Panc1 (cell line): ENCODE measurements around the gene WSCD2. TPM values are rescaled to one million over a fixed set of nuclear protein-coding genes. Genes with fewer than 3 reads are reported as not detected.

ENCODE experiments used
- ATAC-seq: fragments of 200-7000 bp; cut with Tn5 transposase; 2 replicates; pipeline ENCODE4 v1.9.1; 2020; ENCODE audit warnings: mild to moderate bottlenecking, moderate library complexity
- BruUV-seq: library from RNA; stranded (reverse); fragments of 400-500 nt; replicated peaks from 2 replicates; lab custom pipeline; 2021; lab: Mats Ljungman, UMichigan
- CTCF ChIA-PET: fragments of 300-600 bp; sonication (Branson Sonifier 250); formaldehyde crosslinking; loops from one replicate; lab custom pipeline; 2022; ENCODE audit warnings: antibody characterized with exemption; lab: Charles Lee
- POLR2A ChIA-PET: fragments of 300-600 bp; sonication (Branson Sonifier 250); formaldehyde crosslinking; loops from one replicate; lab custom pipeline; 2022; ENCODE audit warnings: antibody characterized with exemption; lab: Charles Lee
- DNase-seq: peaks from one replicate; pipeline ENCODE4 v3.0.0-alpha.2; 2010; ENCODE audit warnings: low read depth, low spot score
- H3K27ac ChIP-seq: 2 replicates; pipeline ENCODE4 v1.5.1; 2011; ENCODE audit warnings: mild to moderate bottlenecking, low read length, inconsistent platforms
- H3K27me3 ChIP-seq: fragments of 200-500 bp; sonication (Bioruptor generic); 2 replicates; pipeline ENCODE4 v1.6.0; 2014; ENCODE audit warnings: low read length, inconsistent platforms; ENCODE audit not compliant: control insufficient read depth, insufficient read depth
- H3K36me3 ChIP-seq: fragments of 200-500 bp; sonication (Bioruptor generic); 2 replicates; pipeline ENCODE4 v1.5.1; 2014; ENCODE audit warnings: inconsistent platforms, mild to moderate bottlenecking, low read length, moderate library complexity; ENCODE audit not compliant: control insufficient read depth, insufficient read depth
- H3K4me1 ChIP-seq: 2 replicates; pipeline ENCODE4 v1.5.1; 2011; ENCODE audit warnings: inconsistent platforms, mild to moderate bottlenecking, low read length, moderate library complexity; ENCODE audit not compliant: control insufficient read depth, insufficient read depth
- H3K4me3 ChIP-seq, 2 experiments: 2 replicates each; pipeline ENCODE4 v1.5.1; 2011 to 2012; ENCODE audit warnings: low read depth in 2 of 2, low read length in 2 of 2, mild to moderate bottlenecking in 2 of 2, inconsistent platforms in 1 of 2, moderate library complexity in 1 of 2
- H3K9me3 ChIP-seq: fragments of 200-500 bp; sonication (Bioruptor generic); 2 replicates; pipeline ENCODE4 v1.5.1; 2014; ENCODE audit warnings: low read depth, mild to moderate bottlenecking, inconsistent platforms, low read length, moderate library complexity; ENCODE audit not compliant: control insufficient read depth, insufficient read depth
- POLR2AphosphoS5 ChIP-seq: IDR thresholded peaks from 2 replicates; pipeline ENCODE4 v1.6.1; 2012; ENCODE audit warnings: mild to moderate bottlenecking, low read depth, low read length, moderate library complexity
- SIN3A ChIP-seq: IDR thresholded peaks from 2 replicates; pipeline ENCODE4 v1.6.1; 2012; ENCODE audit warnings: low read depth, mild to moderate bottlenecking, low read length, moderate library complexity, borderline replicate concordance; ENCODE audit not compliant: insufficient read depth
- TCF7L2 ChIP-seq: IDR thresholded peaks from 2 replicates; pipeline ENCODE4 v1.6.1; 2011; ENCODE audit warnings: mild to moderate bottlenecking, low read depth, low read length, inconsistent platforms
- in situ Hi-C: cut with HindIII; loops from 2 replicates; pipeline ENCODE4 v1.10.0; 2016; ENCODE audit warnings: low sequenced_read_pairs, low pct_unique_long_range_greater_than_20kb
- intact Hi-C: fragments of 100-400 bp; cut with micrococcal nuclease; formaldehyde crosslinking; loops from one replicate; pipeline ENCODE4 v1.10.0; 2022; ENCODE audit not compliant: unreplicated experiment
- total RNA-seq: library from RNA; stranded (reverse); gene quantifications from one replicate; pipeline ENCODE4 v1.2.1, GENCODE V29; 2021; ENCODE audit not compliant: unreplicated experiment
- TF ChIP-seq, protein P1 (sequence below), 2 experiments: IDR thresholded peaks; 2 replicates each; pipeline ENCODE4 v1.6.1; 2011 to 2012; ENCODE audit warnings: low read depth in 2 of 2, control low read depth in 1 of 2, low read length in 1 of 2, mild to moderate bottlenecking in 1 of 2, moderate library complexity in 1 of 2; ENCODE audit not compliant: insufficient read depth in 1 of 2
- TF ChIP-seq, protein P2 (sequence below): fragments of 450-650 bp; IDR thresholded peaks from 2 replicates; pipeline ENCODE4 v1.5.1; 2017; ENCODE audit warnings: mild to moderate bottlenecking

WSCD2 gene
- total RNA-seq, 1 experiment from 2014 or later = 0.64 TPM

DNA sequence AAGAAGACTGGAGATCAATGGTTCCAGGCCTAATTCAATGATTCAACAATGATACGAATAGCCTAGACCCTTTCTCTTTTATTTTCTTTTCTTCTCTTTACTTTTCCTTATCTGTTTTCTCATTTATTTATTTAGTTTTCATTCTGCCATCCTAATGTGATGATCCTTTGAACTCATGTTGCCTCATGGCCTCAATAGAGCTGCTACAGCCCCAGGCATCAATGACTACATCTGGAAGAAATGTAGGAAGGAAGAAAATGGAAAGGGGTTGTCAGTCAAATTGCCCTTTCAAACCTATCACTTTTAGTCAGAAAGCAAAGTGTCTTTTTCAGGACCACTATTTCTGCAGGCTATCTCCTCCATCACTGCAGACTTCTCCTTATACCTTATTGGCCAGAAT, 140.1 kb downstream of the WSCD2 start:
- no peaks in the 10 kb centered on the region for H3K9me3 ChIP-seq
- peaks cover 10% of the 10 kb centered on the region for H3K27me3 ChIP-seq
- DNase-seq = no peak
- no peak overlapping the region for H3K4me3 ChIP-seq
- CTCF ChIA-PET = no interaction called here
- intact Hi-C loops = no loop called here
- H3K36me3 ChIP-seq = no peaks in the 10 kb centered on the region
- no TSS peak for BruUV-seq
- H3K27ac ChIP-seq = no peak overlapping the region
- ATAC-seq = no peak
- in situ Hi-C loops = no loop called here
- H3K4me1 ChIP-seq = no peaks in the 10 kb centered on the region
- TF ChIP-seq, protein P1, sequence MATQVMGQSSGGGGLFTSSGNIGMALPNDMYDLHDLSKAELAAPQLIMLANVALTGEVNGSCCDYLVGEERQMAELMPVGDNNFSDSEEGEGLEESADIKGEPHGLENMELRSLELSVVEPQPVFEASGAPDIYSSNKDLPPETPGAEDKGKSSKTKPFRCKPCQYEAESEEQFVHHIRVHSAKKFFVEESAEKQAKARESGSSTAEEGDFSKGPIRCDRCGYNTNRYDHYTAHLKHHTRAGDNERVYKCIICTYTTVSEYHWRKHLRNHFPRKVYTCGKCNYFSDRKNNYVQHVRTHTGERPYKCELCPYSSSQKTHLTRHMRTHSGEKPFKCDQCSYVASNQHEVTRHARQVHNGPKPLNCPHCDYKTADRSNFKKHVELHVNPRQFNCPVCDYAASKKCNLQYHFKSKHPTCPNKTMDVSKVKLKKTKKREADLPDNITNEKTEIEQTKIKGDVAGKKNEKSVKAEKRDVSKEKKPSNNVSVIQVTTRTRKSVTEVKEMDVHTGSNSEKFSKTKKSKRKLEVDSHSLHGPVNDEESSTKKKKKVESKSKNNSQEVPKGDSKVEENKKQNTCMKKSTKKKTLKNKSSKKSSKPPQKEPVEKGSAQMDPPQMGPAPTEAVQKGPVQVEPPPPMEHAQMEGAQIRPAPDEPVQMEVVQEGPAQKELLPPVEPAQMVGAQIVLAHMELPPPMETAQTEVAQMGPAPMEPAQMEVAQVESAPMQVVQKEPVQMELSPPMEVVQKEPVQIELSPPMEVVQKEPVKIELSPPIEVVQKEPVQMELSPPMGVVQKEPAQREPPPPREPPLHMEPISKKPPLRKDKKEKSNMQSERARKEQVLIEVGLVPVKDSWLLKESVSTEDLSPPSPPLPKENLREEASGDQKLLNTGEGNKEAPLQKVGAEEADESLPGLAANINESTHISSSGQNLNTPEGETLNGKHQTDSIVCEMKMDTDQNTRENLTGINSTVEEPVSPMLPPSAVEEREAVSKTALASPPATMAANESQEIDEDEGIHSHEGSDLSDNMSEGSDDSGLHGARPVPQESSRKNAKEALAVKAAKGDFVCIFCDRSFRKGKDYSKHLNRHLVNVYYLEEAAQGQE (IDR thresholded peaks at IDR 0.05; ENCODE audit: insufficient read depth in 1 of 2, low read depth in 2 of 2, low read length in 1 of 2) = no peak
- TF ChIP-seq TCF7L2 (no peak), SIN3A (no peak), POLR2AphosphoS5 (no peak)
- TF ChIP-seq, protein P2, sequence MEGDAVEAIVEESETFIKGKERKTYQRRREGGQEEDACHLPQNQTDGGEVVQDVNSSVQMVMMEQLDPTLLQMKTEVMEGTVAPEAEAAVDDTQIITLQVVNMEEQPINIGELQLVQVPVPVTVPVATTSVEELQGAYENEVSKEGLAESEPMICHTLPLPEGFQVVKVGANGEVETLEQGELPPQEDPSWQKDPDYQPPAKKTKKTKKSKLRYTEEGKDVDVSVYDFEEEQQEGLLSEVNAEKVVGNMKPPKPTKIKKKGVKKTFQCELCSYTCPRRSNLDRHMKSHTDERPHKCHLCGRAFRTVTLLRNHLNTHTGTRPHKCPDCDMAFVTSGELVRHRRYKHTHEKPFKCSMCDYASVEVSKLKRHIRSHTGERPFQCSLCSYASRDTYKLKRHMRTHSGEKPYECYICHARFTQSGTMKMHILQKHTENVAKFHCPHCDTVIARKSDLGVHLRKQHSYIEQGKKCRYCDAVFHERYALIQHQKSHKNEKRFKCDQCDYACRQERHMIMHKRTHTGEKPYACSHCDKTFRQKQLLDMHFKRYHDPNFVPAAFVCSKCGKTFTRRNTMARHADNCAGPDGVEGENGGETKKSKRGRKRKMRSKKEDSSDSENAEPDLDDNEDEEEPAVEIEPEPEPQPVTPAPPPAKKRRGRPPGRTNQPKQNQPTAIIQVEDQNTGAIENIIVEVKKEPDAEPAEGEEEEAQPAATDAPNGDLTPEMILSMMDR = no peak
- POLR2A ChIA-PET = no interaction called here

DNA sequence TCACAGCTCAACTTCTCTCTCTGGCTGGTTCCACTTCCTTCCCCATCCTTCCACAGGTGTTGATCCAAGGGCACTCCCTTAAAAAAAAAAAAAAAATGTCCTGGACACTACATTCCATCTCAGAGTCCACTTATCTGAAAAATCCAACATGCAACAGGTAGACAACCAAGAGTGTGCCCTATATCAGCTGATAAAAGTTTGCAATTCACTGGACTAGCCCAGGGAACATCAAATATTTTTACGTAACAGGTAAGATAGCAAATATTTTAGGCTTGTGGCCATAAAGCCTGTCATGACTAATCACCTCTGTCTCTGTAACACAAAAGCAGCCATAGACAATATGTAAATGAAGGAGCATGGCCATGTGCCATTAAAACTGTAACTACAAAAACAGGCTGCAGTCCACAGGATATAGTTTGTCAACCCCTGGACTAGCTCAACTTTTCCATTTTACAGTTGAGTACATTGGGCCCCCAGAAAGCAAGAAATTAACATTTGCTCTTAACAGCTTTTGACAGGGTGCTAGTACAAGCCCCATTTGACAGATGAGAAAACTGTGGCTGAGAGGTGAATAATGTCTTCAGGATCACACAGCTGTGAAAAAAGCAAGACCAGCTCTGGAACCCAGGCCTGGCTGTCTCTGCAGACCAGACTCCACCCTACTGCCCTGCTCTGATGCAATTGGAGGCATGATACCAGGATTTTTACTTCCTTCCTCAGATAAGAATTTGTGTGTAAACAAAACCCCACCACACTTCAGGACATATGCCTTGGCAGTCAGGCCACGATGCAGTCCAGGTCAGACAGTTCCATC, 141.2 kb downstream of the WSCD2 start:
- CTCF ChIA-PET = no interaction called here
- DNase-seq (no peak), ATAC-seq (no peak)
- in situ Hi-C loops (no loop called here), intact Hi-C loops (no loop called here)
- BruUV-seq = no TSS peak
- POLR2A ChIA-PET = no interaction called here
- Histone ChIP-seq H3K9me3 (no peaks in the 10 kb centered on the region), H3K4me3 (no peak overlapping the region), H3K4me1 (no peaks in the 10 kb centered on the region), H3K27me3 (peaks cover 6% of the 10 kb centered on the region), H3K27ac (no peak overlapping the region), H3K36me3 (no peaks in the 10 kb centered on the region)
- TF ChIP-seq, protein P2 = no peak
- TF ChIP-seq TCF7L2 (no peak), POLR2AphosphoS5 (no peak), SIN3A (no peak)
- TF ChIP-seq, protein P1 (IDR thresholded peaks at IDR 0.05; ENCODE audit: insufficient read depth in 1 of 2, low read depth in 2 of 2, low read length in 1 of 2) = no peak
